KMS-11 (cell line): ENCODE measurements around the gene SLC6A17.

Experiments used
- H2AFZ ChIP-seq: fragments of 200-600 bp; sonication (generic); 2 replicates; pipeline ENCODE4 v1.6.1; 2016; ENCODE audit warnings: antibody characterized with exemption, mixed run types, low read depth
- H3K27ac ChIP-seq: fragments of 200-600 bp; sonication (generic); 2 replicates; pipeline ENCODE4 v1.6.1; 2016; ENCODE audit warnings: mild to moderate bottlenecking, mixed run types
- H3K27me3 ChIP-seq: fragments of 200-600 bp; sonication (generic); 2 replicates; pipeline ENCODE4 v1.6.1; 2017; ENCODE audit warnings: mild to moderate bottlenecking, low read depth, mixed run types, moderate library complexity; ENCODE audit not compliant: insufficient read depth
- H3K36me3 ChIP-seq: fragments of 200-600 bp; sonication (generic); 2 replicates; pipeline ENCODE4 v1.6.1; 2017; ENCODE audit warnings: mild to moderate bottlenecking, mixed run types; ENCODE audit not compliant: insufficient read depth
- H3K4me1 ChIP-seq: fragments of 200-600 bp; sonication (generic); 2 replicates; pipeline ENCODE4 v1.6.1; 2016; ENCODE audit warnings: mild to moderate bottlenecking, low read depth, mixed run types; ENCODE audit not compliant: poor library complexity, severe bottlenecking
- H3K4me2 ChIP-seq: fragments of 200-600 bp; sonication (generic); 2 replicates; pipeline ENCODE4 v1.7.0; 2016; ENCODE audit warnings: mild to moderate bottlenecking, mixed run types
- H3K4me3 ChIP-seq: fragments of 200-600 bp; sonication (generic); IDR thresholded peaks from 2 replicates; pipeline ENCODE4 v1.6.1; 2017; ENCODE audit warnings: low read depth, low read length, mixed read lengths; ENCODE audit not compliant: insufficient read depth
- H3K79me2 ChIP-seq: fragments of 200-600 bp; sonication (generic); 2 replicates; pipeline ENCODE4 v1.6.1; 2016; ENCODE audit warnings: low read depth, mixed run types; ENCODE audit not compliant: insufficient read depth
- H3K9ac ChIP-seq: fragments of 200-600 bp; sonication (generic); 2 replicates; pipeline ENCODE4 v1.6.1; 2016; ENCODE audit warnings: mild to moderate bottlenecking, mixed run types
- H4K20me1 ChIP-seq: fragments of 200-600 bp; sonication (generic); 2 replicates; pipeline ENCODE4 v1.6.1; 2016; ENCODE audit warnings: mild to moderate bottlenecking, mixed run types; ENCODE audit not compliant: insufficient read depth
- TF ChIP-seq, protein P1 (sequence below): fragments of 200-600 bp; sonication (generic); conservative IDR thresholded peaks from 2 replicates; pipeline ENCODE4 v1.6.1; 2017; ENCODE audit warnings: low read depth, mild to moderate bottlenecking, antibody characterized with exemption, low read length, moderate library complexity, mixed read lengths

Gene SLC6A17

DNA sequence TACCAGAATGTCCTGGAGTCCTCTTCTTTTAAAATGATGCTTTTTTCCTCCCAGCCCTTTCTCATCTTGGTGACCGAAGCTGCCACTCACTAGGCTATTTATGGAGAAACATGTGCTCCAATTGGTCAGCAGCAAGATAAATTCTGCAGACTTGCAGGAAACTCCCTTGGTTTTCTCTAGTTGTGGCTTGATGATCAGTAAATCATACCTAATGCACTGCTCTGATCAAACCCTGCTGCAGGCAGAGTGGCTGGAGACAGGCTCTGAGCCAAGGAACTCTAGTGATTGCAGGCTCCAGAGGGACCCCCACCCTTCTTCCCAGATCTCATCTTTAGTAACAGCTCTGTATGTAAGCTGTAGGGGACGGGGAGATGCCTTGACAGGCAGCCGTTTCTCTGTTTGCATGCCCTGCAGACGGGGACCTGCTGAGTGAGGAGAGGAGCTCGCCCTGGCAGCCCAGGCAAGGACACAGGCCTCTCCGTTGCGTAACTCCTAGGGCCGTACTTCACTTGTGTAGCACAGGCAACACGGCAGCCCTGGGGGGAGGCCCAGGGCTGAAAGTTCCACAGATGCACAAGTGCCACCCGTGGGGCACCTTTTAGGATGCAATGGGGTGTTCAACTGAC is 14.5 kb downstream of the SLC6A17 start:
- H3K27ac ChIP-seq: no peak overlapping the region
- H2AFZ ChIP-seq: no peak overlapping the region
- H3K4me3 ChIP-seq: no peak overlapping the region
- no peaks in the 10 kb centered on the region for H3K79me2 ChIP-seq
- H3K9ac ChIP-seq: no peak overlapping the region
- no peak overlapping the region for H3K4me2 ChIP-seq
- TF ChIP-seq, protein P1, sequence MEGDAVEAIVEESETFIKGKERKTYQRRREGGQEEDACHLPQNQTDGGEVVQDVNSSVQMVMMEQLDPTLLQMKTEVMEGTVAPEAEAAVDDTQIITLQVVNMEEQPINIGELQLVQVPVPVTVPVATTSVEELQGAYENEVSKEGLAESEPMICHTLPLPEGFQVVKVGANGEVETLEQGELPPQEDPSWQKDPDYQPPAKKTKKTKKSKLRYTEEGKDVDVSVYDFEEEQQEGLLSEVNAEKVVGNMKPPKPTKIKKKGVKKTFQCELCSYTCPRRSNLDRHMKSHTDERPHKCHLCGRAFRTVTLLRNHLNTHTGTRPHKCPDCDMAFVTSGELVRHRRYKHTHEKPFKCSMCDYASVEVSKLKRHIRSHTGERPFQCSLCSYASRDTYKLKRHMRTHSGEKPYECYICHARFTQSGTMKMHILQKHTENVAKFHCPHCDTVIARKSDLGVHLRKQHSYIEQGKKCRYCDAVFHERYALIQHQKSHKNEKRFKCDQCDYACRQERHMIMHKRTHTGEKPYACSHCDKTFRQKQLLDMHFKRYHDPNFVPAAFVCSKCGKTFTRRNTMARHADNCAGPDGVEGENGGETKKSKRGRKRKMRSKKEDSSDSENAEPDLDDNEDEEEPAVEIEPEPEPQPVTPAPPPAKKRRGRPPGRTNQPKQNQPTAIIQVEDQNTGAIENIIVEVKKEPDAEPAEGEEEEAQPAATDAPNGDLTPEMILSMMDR: no peak
- no peaks in the 10 kb centered on the region for H4K20me1 ChIP-seq
- peaks cover 2% of the 10 kb centered on the region; the same call in 1 of the 2 replicates for H3K27me3 ChIP-seq
- no peaks in the 10 kb centered on the region for H3K36me3 ChIP-seq
- no peaks in the 10 kb centered on the region for H3K4me1 ChIP-seq

- H3K27me3 ChIP-seq: no peaks in the 10 kb centered on the region
- no peak overlapping the region for H3K4me3 ChIP-seq
- no peaks in the 10 kb centered on the region for H3K79me2 ChIP-seq
- H4K20me1 ChIP-seq: no peaks in the 10 kb centered on the region
- no peak overlapping the region for H3K4me2 ChIP-seq
- no peaks in the 10 kb centered on the region for H3K4me1 ChIP-seq
- H3K27ac ChIP-seq: no peak overlapping the region
- H2AFZ ChIP-seq: no peak overlapping the region
- H3K9ac ChIP-seq: no peak overlapping the region
- H3K36me3 ChIP-seq: no peaks in the 10 kb centered on the region
- TF ChIP-seq, protein P1: no peak
Observed at GRCh38 chr1:110165761-110166231, 15.5 kb downstream of the SLC6A17 start.

DNA sequence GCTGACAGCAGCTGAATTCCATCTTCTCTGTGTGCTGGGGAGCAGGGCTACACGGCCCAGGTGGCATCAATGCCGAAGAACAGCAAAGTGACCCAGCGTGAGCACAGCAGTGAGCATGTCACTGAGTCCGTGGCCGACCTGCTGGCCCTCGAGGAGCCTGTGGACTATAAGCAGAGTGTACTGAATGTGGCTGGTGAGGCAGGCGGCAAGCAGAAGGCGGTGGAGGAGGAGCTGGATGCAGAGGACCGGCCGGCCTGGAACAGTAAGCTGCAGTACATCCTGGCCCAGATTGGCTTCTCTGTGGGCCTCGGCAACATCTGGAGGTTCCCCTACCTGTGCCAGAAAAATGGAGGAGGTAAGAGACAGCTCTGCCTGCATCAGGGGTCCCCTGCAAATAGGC is 16.6 kb downstream of the SLC6A17 start:
- Histone ChIP-seq H3K4me3 (no peak overlapping the region), H3K36me3 (no peaks in the 10 kb centered on the region), H3K4me2 (no peak overlapping the region), H4K20me1 (no peaks in the 10 kb centered on the region), H3K27me3 (no peaks in the 10 kb centered on the region), H3K4me1 (no peaks in the 10 kb centered on the region), H2AFZ (no peak overlapping the region), H3K27ac (no peak overlapping the region), H3K9ac (no peak overlapping the region), H3K79me2 (no peaks in the 10 kb centered on the region)
- TF ChIP-seq, protein P1: no peak

DNA sequence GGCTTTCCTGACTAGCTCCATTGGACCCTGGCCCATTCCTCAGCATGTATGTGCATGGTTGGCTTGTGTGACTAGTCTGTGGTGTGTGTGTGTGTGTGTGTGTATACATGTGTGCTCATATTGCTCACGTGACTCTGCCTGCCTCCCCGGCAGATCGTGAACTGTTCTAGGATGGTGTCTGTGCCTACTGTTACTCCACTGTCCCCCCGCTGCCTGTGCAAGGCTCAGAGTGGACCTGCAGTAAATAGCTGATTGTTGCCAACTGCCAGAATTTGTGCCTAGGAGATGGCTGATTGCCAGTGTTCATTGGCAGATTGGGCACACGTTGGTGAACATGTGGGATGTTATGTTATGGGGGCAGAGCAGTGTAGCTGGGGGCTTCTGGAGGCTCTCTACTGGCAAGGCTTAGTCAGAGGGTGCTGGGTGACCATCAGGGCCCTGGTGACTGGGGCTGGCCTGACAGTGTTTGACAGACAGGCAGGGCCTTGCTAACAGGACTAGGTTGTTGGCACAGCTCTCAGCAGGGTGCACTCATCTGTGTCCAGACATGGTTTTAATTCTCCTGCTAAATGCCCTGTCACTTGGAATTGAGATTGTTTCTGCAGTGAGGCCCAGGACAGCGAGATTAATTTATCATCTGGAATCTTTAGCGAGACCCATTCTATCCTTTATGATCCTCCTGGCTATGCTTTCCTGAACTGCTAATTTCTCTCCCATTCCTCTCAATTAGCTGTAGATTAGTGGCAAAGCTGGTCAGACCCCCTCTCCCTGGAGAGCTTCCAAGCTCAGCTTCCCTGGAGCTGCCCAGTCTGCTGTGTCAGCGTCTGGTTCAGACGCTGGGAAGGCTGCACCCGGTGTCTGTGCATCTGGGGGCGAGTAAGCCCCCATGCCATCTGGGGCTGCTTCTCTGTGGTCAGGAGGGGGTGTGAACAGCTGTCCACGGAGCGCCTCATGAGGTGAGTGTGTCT is 20.8 kb downstream of the SLC6A17 start:
- no peaks in the 10 kb centered on the region for H3K4me1 ChIP-seq
- no peak overlapping the region for H2AFZ ChIP-seq
- no peaks in the 10 kb centered on the region for H3K79me2 ChIP-seq
- TF ChIP-seq, protein P1: no peak
- no peaks in the 10 kb centered on the region for H3K36me3 ChIP-seq
- H4K20me1 ChIP-seq: no peaks in the 10 kb centered on the region
- no peak overlapping the region for H3K27ac ChIP-seq
- no peak overlapping the region for H3K4me2 ChIP-seq
- H3K27me3 ChIP-seq: no peaks in the 10 kb centered on the region
- no peak overlapping the region for H3K4me3 ChIP-seq
- H3K9ac ChIP-seq: no peak overlapping the region
